ENCODE data around the gene MIOS. TPM values are rescaled to one million over a fixed set of nuclear protein-coding genes. Genes with fewer than 3 reads are reported as not detected.
A peak's percentile ranks its signal among the peaks of the same experiment; 100 is the strongest.

The MIOS gene
- total RNA-seq, 1 donor from 2014 or later, result 37.9 TPM

GRCh38 chr7:7539711-7540110 is 27.0 kb upstream of the MIOS start:
- Mint-ChIP-seq H3K27ac (ENCODE audit: unreplicated experiment) (no peak overlapping the region), H3K36me3 (ENCODE audit: low read depth) (no peaks in the 10 kb centered on the region), H3K27me3 (ENCODE audit: low read depth) (no peaks in the 10 kb centered on the region), H3K4me3 (no peak overlapping the region), H3K4me1 (peaks cover 5% of the 10 kb centered on the region), H3K9me3 (no peaks in the 10 kb centered on the region)
- no peak for TF ChIP-seq CTCF (conservative IDR thresholded peaks at IDR 0.05)
- no peak for DNase-seq (ENCODE audit: low read depth, low spot score)

- Mint-ChIP-seq H3K9me3 (no peaks in the 10 kb centered on the region), H3K27ac (ENCODE audit: unreplicated experiment) (no peak overlapping the region), H3K27me3 (ENCODE audit: low read depth) (no peaks in the 10 kb centered on the region), H3K4me3 (no peak overlapping the region), H3K4me1 (no peaks in the 10 kb centered on the region), H3K36me3 (ENCODE audit: low read depth) (no peaks in the 10 kb centered on the region)
- no peak for TF ChIP-seq CTCF (conservative IDR thresholded peaks at IDR 0.05)
- no peak for DNase-seq (ENCODE audit: low read depth, low spot score)
Observed at GRCh38 chr7:7542251-7542835, 24.3 kb upstream of the MIOS start.

- TF ChIP-seq CTCF (conservative IDR thresholded peaks at IDR 0.05), result no peak
- peak overlapping the region; percentile 1 for H3K27ac Mint-ChIP-seq (ENCODE audit: unreplicated experiment)
- H3K4me3 Mint-ChIP-seq, result no peak overlapping the region
- no peaks in the 10 kb centered on the region for H3K27me3 Mint-ChIP-seq (ENCODE audit: low read depth)
- no peak for DNase-seq (ENCODE audit: low read depth, low spot score)
- no peaks in the 10 kb centered on the region for H3K36me3 Mint-ChIP-seq (ENCODE audit: low read depth)
- no peaks in the 10 kb centered on the region for H3K4me1 Mint-ChIP-seq
- H3K9me3 Mint-ChIP-seq, result no peaks in the 10 kb centered on the region
Observed at GRCh38 chr7:7548407-7548806, 18.3 kb upstream of the MIOS start.

- no peaks in the 10 kb centered on the region for H3K9me3 Mint-ChIP-seq
- no peaks in the 10 kb centered on the region for H3K36me3 Mint-ChIP-seq (ENCODE audit: low read depth)
- H3K4me3 Mint-ChIP-seq, result no peak overlapping the region
- no peaks in the 10 kb centered on the region for H3K4me1 Mint-ChIP-seq
- no peaks in the 10 kb centered on the region for H3K27me3 Mint-ChIP-seq (ENCODE audit: low read depth)
- DNase-seq (ENCODE audit: low read depth, low spot score), result no peak
- TF ChIP-seq CTCF (conservative IDR thresholded peaks at IDR 0.05), result no peak
- H3K27ac Mint-ChIP-seq (ENCODE audit: unreplicated experiment), result no peak overlapping the region
Observed at GRCh38 chr7:7550663-7551062, 16.0 kb upstream of the MIOS start.

- DNase-seq (ENCODE audit: low read depth, low spot score), result no peak
- no peaks in the 10 kb centered on the region for H3K9me3 Mint-ChIP-seq
- no peaks in the 10 kb centered on the region for H3K27me3 Mint-ChIP-seq (ENCODE audit: low read depth)
- no peak overlapping the region for H3K4me3 Mint-ChIP-seq
- no peaks in the 10 kb centered on the region for H3K36me3 Mint-ChIP-seq (ENCODE audit: low read depth)
- TF ChIP-seq CTCF (conservative IDR thresholded peaks at IDR 0.05), result no peak
- no peaks in the 10 kb centered on the region for H3K4me1 Mint-ChIP-seq
- H3K27ac Mint-ChIP-seq (ENCODE audit: unreplicated experiment), result no peak overlapping the region
Observed at GRCh38 chr7:7552199-7552598, 14.5 kb upstream of the MIOS start.
